SK-N-SH (cell line): ENCODE data around the gene PLK4. TPM values are rescaled to one million over a fixed set of nuclear protein-coding genes. Genes with fewer than 3 reads are reported as not detected.

Experiments
- CTCF ChIA-PET: fragments of 300-600, 350-600 bp; formaldehyde crosslinking; extraction: SDS; loops from one replicate; lab custom pipeline; 2021; lab: Yijun Ruan, JAX
- POLR2A ChIA-PET: fragments of 350-600 bp; sonication (Branson Sonifier 250); formaldehyde crosslinking; extraction: SDS; loops from one replicate; lab custom pipeline; 2020; ENCODE audit warnings: antibody characterized with exemption, inconsistent platforms; lab: Yijun Ruan, JAX
- DNase-seq: peaks from one replicate; pipeline ENCODE4 v3.0.0; 2012
- H2AFZ ChIP-seq: fragments of 200-600 bp; sonication (generic); 2 replicates; pipeline ENCODE4 v1.8.1; 2016; ENCODE audit warnings: antibody characterized with exemption, mild to moderate bottlenecking, low read depth
- H3F3A ChIP-seq: fragments of 200-600 bp; sonication (generic); replicated peaks from 2 replicates; pipeline ENCODE3; 2016; ENCODE audit warnings: antibody characterized with exemption, mild to moderate bottlenecking; ENCODE audit not compliant: insufficient read depth
- H3K27ac ChIP-seq, 2 experiments: fragments of 200-500 bp in 1 of 2; fragments of 200-600 bp in 1 of 2; sonication (Bioruptor generic) in 1 of 2; sonication (generic), shearing (Covaris generic) in 1 of 2; 2 replicates each; pipeline versions ENCODE4 v1.5.1 to v1.6.1; 2014 to 2016; ENCODE audit warnings: low read depth in 2 of 2, inconsistent platforms in 1 of 2, low read length in 1 of 2, mild to moderate bottlenecking in 1 of 2, mixed read lengths in 1 of 2
- H3K27me3 ChIP-seq: fragments of 200-600 bp; sonication (generic), shearing (Covaris generic); 2 replicates; pipeline ENCODE4 v1.6.1; 2016; ENCODE audit warnings: mixed run types; ENCODE audit not compliant: insufficient read depth
- H3K36me3 ChIP-seq, 2 experiments: fragments of 200-500 bp in 1 of 2; fragments of 200-600 bp in 1 of 2; sonication (Bioruptor generic) in 1 of 2; sonication (generic) in 1 of 2; replicated peaks in 1 of 2; 2 replicates each; pipeline versions ENCODE3 to v1.5.1; 2014 to 2016; ENCODE audit warnings: low read length in 1 of 2, mild to moderate bottlenecking in 1 of 2; ENCODE audit not compliant: insufficient read depth in 2 of 2, control insufficient read depth in 1 of 2
- H3K4me1 ChIP-seq, 2 experiments: fragments of 200-500 bp in 1 of 2; fragments of 200-600 bp in 1 of 2; sonication (Bioruptor generic) in 1 of 2; sonication (generic), shearing (Covaris generic) in 1 of 2; 2 replicates each; pipeline versions ENCODE4 v1.5.1 to v1.6.1; 2014 to 2016; ENCODE audit warnings: low read depth in 1 of 2, low read length in 1 of 2, mixed run types in 1 of 2; ENCODE audit not compliant: insufficient read depth in 2 of 2, control insufficient read depth in 1 of 2
- H3K4me2 ChIP-seq: fragments of 200-600 bp; sonication (generic), shearing (Covaris generic); 2 replicates; pipeline ENCODE4 v1.6.1; 2017; ENCODE audit warnings: mixed run types
- H3K4me3 ChIP-seq, 2 experiments: fragments of 200-500 bp in 1 of 2; fragments of 200-600 bp in 1 of 2; sonication (Bioruptor generic) in 1 of 2; sonication (generic), shearing (Covaris generic) in 1 of 2; 2 replicates each; pipeline versions ENCODE4 v1.5.1 to v1.8.1; 2014 to 2016; ENCODE audit warnings: low read depth in 2 of 2, inconsistent platforms in 1 of 2, low read length in 1 of 2, mild to moderate bottlenecking in 1 of 2, mixed read lengths in 1 of 2, moderate library complexity in 1 of 2
- H3K79me2 ChIP-seq: fragments of 200-600 bp; sonication (generic); 2 replicates; pipeline ENCODE4 v1.8.1; 2017; ENCODE audit warnings: mild to moderate bottlenecking; ENCODE audit not compliant: insufficient read depth
- H3K9ac ChIP-seq: fragments of 200-600 bp; sonication (generic); 2 replicates; pipeline ENCODE4 v1.6.1; 2017; ENCODE audit warnings: mixed run types
- H3K9me2 ChIP-seq: fragments of 200-600 bp; sonication (generic); 2 replicates; pipeline ENCODE4 v1.6.1; 2017; ENCODE audit warnings: mixed run types
- H3K9me3 ChIP-seq: fragments of 200-600 bp; sonication (generic); 2 replicates; pipeline ENCODE4 v1.6.1; 2017; ENCODE audit warnings: mixed run types, mild to moderate bottlenecking, moderate library complexity
- H4K20me1 ChIP-seq: fragments of 200-600 bp; sonication (generic); 2 replicates; pipeline ENCODE4 v1.6.1; 2017; ENCODE audit warnings: mild to moderate bottlenecking, mixed run types; ENCODE audit not compliant: insufficient read depth
- ELF1 ChIP-seq: IDR thresholded peaks from 2 replicates; pipeline ENCODE4 v1.4.0; 2012
- EP300 ChIP-seq, 2 experiments: IDR thresholded peaks; 2 replicates each; pipeline versions ENCODE4 v1.4.0 to v1.6.1; 2012; ENCODE audit warnings: borderline replicate concordance in 1 of 2, low read depth in 1 of 2, low read length in 1 of 2
- FOSL2 ChIP-seq: IDR thresholded peaks from 2 replicates; pipeline ENCODE4 v1.4.0; 2012; ENCODE audit warnings: low read depth, mild to moderate bottlenecking, moderate library complexity, borderline replicate concordance
- FOXJ3 ChIP-seq: sonication (generic); formaldehyde crosslinking; IDR thresholded peaks from 2 replicates; pipeline ENCODE4 v1.5.1; 2020; ENCODE audit warnings: mild to moderate bottlenecking, missing genetic modification reagents
- FOXM1 ChIP-seq: IDR thresholded peaks from 2 replicates; pipeline ENCODE4 v1.4.0; 2012; ENCODE audit warnings: low read depth, mild to moderate bottlenecking
- GATA2 ChIP-seq: sonication (generic); formaldehyde crosslinking; IDR thresholded peaks from 2 replicates; pipeline ENCODE4 v1.5.0; 2020; ENCODE audit warnings: mild to moderate bottlenecking, missing genetic modification reagents
- JUND ChIP-seq: IDR thresholded peaks from 2 replicates; pipeline ENCODE4 v1.4.0; 2012
- MEF2A ChIP-seq: IDR thresholded peaks from 2 replicates; pipeline ENCODE4 v1.4.0; 2012; ENCODE audit warnings: low read depth, borderline replicate concordance
- MXI1 ChIP-seq: IDR thresholded peaks from 2 replicates; pipeline ENCODE4 v1.6.1; 2012; ENCODE audit warnings: mild to moderate bottlenecking, low read depth, low read length, improper control_type of control experiment
- NFIC ChIP-seq: IDR thresholded peaks from 2 replicates; pipeline ENCODE4 v1.4.0; 2012; ENCODE audit warnings: borderline replicate concordance
- RCOR1 ChIP-seq: fragments of 150-350 bp; IDR thresholded peaks from 2 replicates; pipeline ENCODE4 v1.6.1; 2017; ENCODE audit warnings: antibody characterized with exemption, low read length
- RFX5 ChIP-seq: IDR thresholded peaks from 2 replicates; pipeline ENCODE4 v1.6.1; 2012; ENCODE audit warnings: mild to moderate bottlenecking, improper control_type of control experiment, low read length
- SIN3A ChIP-seq: IDR thresholded peaks from 2 replicates; pipeline ENCODE4 v1.6.1; 2012; ENCODE audit warnings: low read depth, mild to moderate bottlenecking, low read length, moderate library complexity, borderline replicate concordance
- TAF1 ChIP-seq: IDR thresholded peaks from 2 replicates; pipeline ENCODE4 v1.6.1; 2012; ENCODE audit warnings: low read depth, mild to moderate bottlenecking, low read length, moderate library complexity, borderline replicate concordance
- TCF12 ChIP-seq: IDR thresholded peaks from 2 replicates; pipeline ENCODE4 v1.4.0; 2012
- TEAD4 ChIP-seq: IDR thresholded peaks from 2 replicates; pipeline ENCODE4 v1.4.0; 2012; ENCODE audit warnings: mild to moderate bottlenecking, borderline replicate concordance; ENCODE audit not compliant: insufficient read depth
- YY1 ChIP-seq: IDR thresholded peaks from 2 replicates; pipeline ENCODE4 v1.4.0; 2012; ENCODE audit warnings: low read depth, mild to moderate bottlenecking
- WGBS: methylation state at CpG from one replicate; pipeline ENCODE4 v1.1.6; 2017; ENCODE audit warnings: low lambda C conversion rate; 5-methylcytosine and 5-hydroxymethylcytosine counted together
- polyA plus RNA-seq, 3 experiments: library from polyadenylated mRNA; depleted of rRNA; stranded (reverse); fragments of >200 nt; gene quantifications; 2 replicates each; pipeline ENCODE4 v1.2.3, GENCODE V29; 2012
- TF ChIP-seq, protein P1 (sequence below): IDR thresholded peaks from 2 replicates; pipeline ENCODE4; 2012
- TF ChIP-seq, protein P2 (sequence below): fragments of 150-350 bp; IDR thresholded peaks from 2 replicates; pipeline ENCODE4 v1.6.1; 2017; ENCODE audit warnings: antibody characterized with exemption, low read length, low read depth, borderline replicate concordance
- TF ChIP-seq, protein P3 (sequence below): IDR thresholded peaks from 2 replicates; pipeline ENCODE4 v1.4.0; 2012; ENCODE audit warnings: low read depth

The PLK4 gene
- polyA plus RNA-seq, 1 of the 3 experiments (the other 2 are of a cell fraction): 10.5 TPM

DNA sequence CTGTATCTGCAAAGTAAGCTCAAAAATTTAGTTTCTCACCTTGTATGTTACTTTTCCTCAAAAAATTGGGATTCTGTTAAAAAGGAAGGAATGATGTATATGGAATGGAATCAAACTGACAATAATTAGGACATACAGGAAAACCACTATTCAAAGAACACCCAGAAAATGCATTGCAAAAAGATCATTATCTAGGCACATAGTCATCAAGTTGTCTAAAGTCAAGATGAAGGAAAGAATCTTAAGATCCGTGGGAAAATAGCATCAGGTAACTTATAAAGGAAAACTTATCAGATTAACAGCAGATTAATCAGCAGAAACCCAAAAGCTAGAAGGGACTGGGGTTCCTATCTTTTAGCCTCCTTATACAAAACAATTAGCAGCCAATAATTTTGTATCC, 23.1 kb upstream of the PLK4 start (continued):
- TF ChIP-seq, protein P1, sequence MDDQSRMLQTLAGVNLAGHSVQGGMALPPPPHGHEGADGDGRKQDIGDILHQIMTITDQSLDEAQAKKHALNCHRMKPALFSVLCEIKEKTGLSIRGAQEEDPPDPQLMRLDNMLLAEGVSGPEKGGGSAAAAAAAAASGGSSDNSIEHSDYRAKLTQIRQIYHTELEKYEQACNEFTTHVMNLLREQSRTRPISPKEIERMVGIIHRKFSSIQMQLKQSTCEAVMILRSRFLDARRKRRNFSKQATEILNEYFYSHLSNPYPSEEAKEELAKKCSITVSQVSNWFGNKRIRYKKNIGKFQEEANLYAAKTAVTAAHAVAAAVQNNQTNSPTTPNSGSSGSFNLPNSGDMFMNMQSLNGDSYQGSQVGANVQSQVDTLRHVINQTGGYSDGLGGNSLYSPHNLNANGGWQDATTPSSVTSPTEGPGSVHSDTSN: no peak
- TF ChIP-seq TAF1 (no peak), EP300 (IDR thresholded peaks at IDR 0.05; ENCODE audit: borderline replicate concordance in 1 of 2, low read depth in 1 of 2, low read length in 1 of 2) (no peak), FOXM1 (no peak)
- TF ChIP-seq, all 33 proteins: peak for 0

DNA sequence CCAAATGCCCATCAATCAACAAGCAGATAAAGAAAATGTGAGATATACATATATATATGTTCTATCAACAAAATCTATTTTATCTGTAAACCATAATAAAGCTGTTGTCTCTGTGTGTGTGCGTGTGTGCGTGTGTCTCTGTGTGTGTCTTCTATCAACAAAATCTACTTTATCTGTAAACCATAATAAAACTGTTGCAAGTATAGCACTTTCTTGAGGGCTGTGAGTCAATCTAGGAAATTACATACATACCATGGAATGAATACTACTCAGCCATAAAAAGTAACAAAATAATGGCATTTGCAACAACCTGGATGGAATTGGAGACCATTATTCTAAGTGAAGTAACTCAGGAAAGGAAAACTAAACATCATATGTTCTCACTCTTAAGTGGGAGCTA, 12.5 kb upstream of the PLK4 start:
- no peak for DNase-seq
- Histone ChIP-seq H4K20me1 (no peaks in the 10 kb centered on the region), H3K9me3 (no peaks in the 10 kb centered on the region), H3K9ac (no peak overlapping the region), H3K27ac (no peak overlapping the region), H3K36me3 (no peaks in the 10 kb centered on the region), H3K27me3 (no peaks in the 10 kb centered on the region), H2AFZ (no peak overlapping the region), H3K4me2 (no peak overlapping the region), H3K9me2 (no peaks in the 10 kb centered on the region), H3K4me1 (peaks cover 4 to 14% of the 10 kb centered on the region in 2 experiments), H3F3A (peaks cover 15% of the 10 kb centered on the region), H3K79me2 (peaks cover 13% of the 10 kb centered on the region; the same call in 1 of the 2 replicates), H3K4me3 (no peak overlapping the region)
- TF ChIP-seq MEF2A (no peak), RCOR1 (no peak), YY1 (no peak), ELF1 (no peak), MXI1 (no peak), FOSL2 (no peak), GATA2 (CRISPR knock-in tag) (no peak), SIN3A (no peak), RFX5 (no peak), FOXJ3 (CRISPR knock-in tag) (no peak), JUND (no peak), TEAD4 (no peak), TCF12 (no peak), EP300 (IDR thresholded peaks at IDR 0.05; ENCODE audit: borderline replicate concordance in 1 of 2, low read depth in 1 of 2, low read length in 1 of 2) (no peak), NFIC (no peak)
- TF ChIP-seq, protein P2, sequence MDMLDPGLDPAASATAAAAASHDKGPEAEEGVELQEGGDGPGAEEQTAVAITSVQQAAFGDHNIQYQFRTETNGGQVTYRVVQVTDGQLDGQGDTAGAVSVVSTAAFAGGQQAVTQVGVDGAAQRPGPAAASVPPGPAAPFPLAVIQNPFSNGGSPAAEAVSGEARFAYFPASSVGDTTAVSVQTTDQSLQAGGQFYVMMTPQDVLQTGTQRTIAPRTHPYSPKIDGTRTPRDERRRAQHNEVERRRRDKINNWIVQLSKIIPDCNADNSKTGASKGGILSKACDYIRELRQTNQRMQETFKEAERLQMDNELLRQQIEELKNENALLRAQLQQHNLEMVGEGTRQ: no peak
- TF ChIP-seq, protein P1: no peak
- TF ChIP-seq, protein P3, sequence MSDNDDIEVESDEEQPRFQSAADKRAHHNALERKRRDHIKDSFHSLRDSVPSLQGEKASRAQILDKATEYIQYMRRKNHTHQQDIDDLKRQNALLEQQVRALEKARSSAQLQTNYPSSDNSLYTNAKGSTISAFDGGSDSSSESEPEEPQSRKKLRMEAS: no peak
- ChIA-PET CTCF (no interaction called here), POLR2A (no interaction called here)
- 100% methylated on average over 2 of the region's 2 CpGs for WGBS
